H1 (cell line): ENCODE measurements around the gene ATF3. TPM values are rescaled to one million over a fixed set of nuclear protein-coding genes. Genes with fewer than 3 reads are reported as not detected.

ENCODE experiments used
- CTCF ChIA-PET: fragments of 300-600 bp; sonication (Branson Sonifier 250); formaldehyde crosslinking; loops from one replicate; lab custom pipeline; 2021; ENCODE audit not compliant: partially characterized antibody; lab: Charles Lee
- POLR2A ChIA-PET: fragments of 300-600 bp; sonication (Branson Sonifier 250); formaldehyde crosslinking; loops from one replicate; lab custom pipeline; 2021; ENCODE audit warnings: inconsistent platforms; ENCODE audit not compliant: partially characterized antibody; lab: Charles Lee
- DNase-seq, 2 experiments: peaks; one replicate each; pipeline versions ENCODE4 v3.0.0 to v3.0.0-alpha.2; 2010 to 2022; ENCODE audit warnings: low spot score in 2 of 2, low read depth in 1 of 2, mixed read lengths in 1 of 2
- FAIRE-seq: peaks from 2 replicates; lab custom pipeline; 2011; peaks lifted over from hg19 to GRCh38; lab: Jason Lieb, UNC
- H2AFZ ChIP-seq: 2 replicates; pipeline ENCODE4 v1.8.1; 2012; ENCODE audit warnings: low read length, inconsistent platforms
- H2AK5ac ChIP-seq: 2 replicates; pipeline ENCODE4 v1.6.1; 2013; ENCODE audit warnings: low read depth, low read length
- H2BK120ac ChIP-seq: replicated peaks from 2 replicates; pipeline ENCODE3; 2013; ENCODE audit warnings: low read depth, low read length, inconsistent platforms
- H2BK12ac ChIP-seq: 2 replicates; pipeline ENCODE4 v1.6.1; 2013; ENCODE audit warnings: low read depth, low read length
- H2BK15ac ChIP-seq: 2 replicates; pipeline ENCODE4 v1.6.1; 2013; ENCODE audit warnings: low read length
- H2BK20ac ChIP-seq: 2 replicates; pipeline ENCODE4 v1.6.1; 2013; ENCODE audit warnings: low read length
- H2BK5ac ChIP-seq: 2 replicates; pipeline ENCODE4 v1.6.1; 2013; ENCODE audit warnings: low read depth, low read length
- H3K14ac ChIP-seq: 2 replicates; pipeline ENCODE4 v1.6.1; 2013; ENCODE audit warnings: inconsistent platforms; ENCODE audit not compliant: insufficient read length
- H3K18ac ChIP-seq: 2 replicates; pipeline ENCODE4 v1.6.1; 2013; ENCODE audit warnings: low read length; ENCODE audit errors: extremely low read depth
- H3K23ac ChIP-seq: 2 replicates; pipeline ENCODE4 v1.6.1; 2013; ENCODE audit warnings: inconsistent platforms; ENCODE audit not compliant: insufficient read length
- H3K23me2 ChIP-seq: 2 replicates; pipeline ENCODE4 v1.6.1; 2013; ENCODE audit warnings: low read depth, low read length
- H3K27ac ChIP-seq: 2 replicates; pipeline ENCODE4 v1.6.1; 2011; ENCODE audit warnings: low read depth, low read length, inconsistent platforms
- H3K27me3 ChIP-seq, 4 experiments: replicated peaks in 1 of 4; 1 replicate in 1 of 4; 2 replicates in 3 of 4; pipeline versions ENCODE4 v1.6.1 to v1.8.1; 2011 to 2013; ENCODE audit warnings: low read length in 3 of 4, mild to moderate bottlenecking in 3 of 4, inconsistent platforms in 2 of 4, mixed read lengths in 2 of 4, moderate library complexity in 1 of 4; ENCODE audit not compliant: control insufficient read depth in 3 of 4, insufficient read depth in 3 of 4; ENCODE audit errors: extremely low read depth in 1 of 4
- H3K36me3 ChIP-seq, 4 experiments: 2 replicates each; pipeline versions ENCODE4 v1.6.1 to v1.8.1; 2011 to 2013; ENCODE audit warnings: mild to moderate bottlenecking in 4 of 4, low read length in 3 of 4, moderate library complexity in 2 of 4, control low read depth in 1 of 4, inconsistent platforms in 1 of 4; ENCODE audit not compliant: insufficient read depth in 4 of 4, control insufficient read depth in 2 of 4
- H3K4ac ChIP-seq: replicated peaks from 2 replicates; pipeline ENCODE3; 2013; ENCODE audit warnings: low read length, low read depth, mixed read lengths, inconsistent platforms; ENCODE audit not compliant: insufficient read length
- H3K4me1 ChIP-seq, 4 experiments: replicated peaks in 1 of 4; 1 replicate in 1 of 4; 2 replicates in 3 of 4; pipeline versions ENCODE4 v1.6.1 to v1.8.1; 2011 to 2013; ENCODE audit warnings: low read length in 3 of 4, inconsistent platforms in 2 of 4, mixed read lengths in 1 of 4; ENCODE audit not compliant: insufficient read depth in 4 of 4, control insufficient read depth in 3 of 4
- H3K4me2 ChIP-seq, 2 experiments: 2 replicates each; pipeline versions ENCODE4 v1.6.1 to v1.8.1; 2011 to 2013; ENCODE audit warnings: low read depth in 2 of 2, low read length in 2 of 2, control low read depth in 1 of 2, inconsistent platforms in 1 of 2, mild to moderate bottlenecking in 1 of 2; ENCODE audit not compliant: insufficient read depth in 1 of 2
- H3K4me3 ChIP-seq, 4 experiments: fragments of 200-600, 300-600 bp in 1 of 4; sonication (generic), shearing (Covaris generic), sonication (Bioruptor Twin) in 1 of 4; 2 replicates each; pipeline versions ENCODE4 v1.5.1 to v1.8.1; 2011 to 2016; ENCODE audit warnings: low read length in 4 of 4, low read depth in 3 of 4, control low read depth in 2 of 4, inconsistent platforms in 2 of 4, mild to moderate bottlenecking in 2 of 4, mixed read lengths in 1 of 4, moderate library complexity in 1 of 4; ENCODE audit not compliant: insufficient read depth in 2 of 4; ENCODE audit errors: extremely low read depth in 1 of 4
- H3K56ac ChIP-seq: replicated peaks from 2 replicates; pipeline ENCODE3; 2013; ENCODE audit warnings: low read depth, mild to moderate bottlenecking, mixed read lengths, low read length, inconsistent platforms; ENCODE audit not compliant: insufficient read length
- H3K79me1 ChIP-seq: 2 replicates; pipeline ENCODE4 v1.6.1; 2013; ENCODE audit warnings: low read depth, low read length, control low read depth
- H3K79me2 ChIP-seq, 2 experiments: 2 replicates each; pipeline versions ENCODE4 v1.6.1 to v1.8.1; 2012 to 2013; ENCODE audit warnings: low read length in 2 of 2, mild to moderate bottlenecking in 2 of 2, inconsistent platforms in 1 of 2; ENCODE audit not compliant: insufficient read depth in 2 of 2, control insufficient read depth in 1 of 2
- H3K9ac ChIP-seq, 4 experiments: replicated peaks in 1 of 4; 1 replicate in 1 of 4; 2 replicates in 3 of 4; pipeline versions ENCODE4 v1.6.1 to v1.8.1; 2011 to 2013; ENCODE audit warnings: low read depth in 3 of 4, low read length in 3 of 4, control low read depth in 2 of 4, mild to moderate bottlenecking in 2 of 4, moderate library complexity in 2 of 4, inconsistent platforms in 1 of 4; ENCODE audit errors: extremely low read depth in 1 of 4
- H3K9me3 ChIP-seq, 2 experiments: 2 replicates each; pipeline versions ENCODE4 v1.6.1 to v1.8.1; 2012 to 2013; ENCODE audit warnings: mild to moderate bottlenecking in 2 of 2, moderate library complexity in 2 of 2, control low read depth in 1 of 2, inconsistent platforms in 1 of 2, low read depth in 1 of 2, low read length in 1 of 2, mixed read lengths in 1 of 2; ENCODE audit not compliant: insufficient read depth in 2 of 2
- H4K20me1 ChIP-seq, 2 experiments: replicated peaks in 1 of 2; 2 replicates each; pipeline versions ENCODE3 to v1.8.1; 2011 to 2013; ENCODE audit warnings: inconsistent platforms in 2 of 2, low read length in 2 of 2, mild to moderate bottlenecking in 1 of 2; ENCODE audit not compliant: insufficient read depth in 2 of 2, control insufficient read depth in 1 of 2
- H4K5ac ChIP-seq: 2 replicates; pipeline ENCODE4 v1.6.1; 2013; ENCODE audit warnings: low read length, low read depth, mixed read lengths, inconsistent platforms; ENCODE audit not compliant: insufficient read length
- H4K8ac ChIP-seq: 2 replicates; pipeline ENCODE4 v1.8.0; 2013; ENCODE audit warnings: mild to moderate bottlenecking, moderate library complexity, low read length, inconsistent platforms; ENCODE audit not compliant: insufficient read depth; ENCODE audit errors: extremely low read depth
- H4K91ac ChIP-seq: replicated peaks from 2 replicates; pipeline ENCODE3; 2013; ENCODE audit warnings: low read length, mixed read lengths, inconsistent platforms; ENCODE audit not compliant: insufficient read length
- GABPA ChIP-seq: IDR thresholded peaks from 2 replicates; pipeline ENCODE4 v1.6.1; 2011; ENCODE audit warnings: mild to moderate bottlenecking, low read length, moderate library complexity, borderline replicate concordance; ENCODE audit not compliant: insufficient read depth
- WGBS, 2 experiments: shearing (Covaris generic) in 1 of 2; methylation state at CpG; one replicate each; pipeline versions ENCODE4 v1.1.6 to v1.1.7; 2013 to 2015; ENCODE audit warnings: low lambda C conversion rate in 2 of 2, mixed read lengths in 2 of 2, inconsistent platforms in 1 of 2, low coverage in 1 of 2, missing lambda C conversion rate in 1 of 2; ENCODE audit not compliant: insufficient replicate concordance in 2 of 2, insufficient coverage in 1 of 2, insufficient read length in 1 of 2; ENCODE audit errors: extremely low coverage in 1 of 2, missing lambda C conversion rate in 1 of 2; 5-methylcytosine and 5-hydroxymethylcytosine counted together
- polyA plus RNA-seq, 7 experiments: library from polyadenylated mRNA; depleted of rRNA in 3 of 7; stranded (reverse) in 5 of 7; unstranded in 2 of 7; fragments of >200 nt in 5 of 7; fragments of 200-250 nt in 2 of 7; gene quantifications; 1 replicate in 5 of 7; 2 replicates in 1 of 7; 4 replicates in 1 of 7; pipeline versions ENCODE4 v1.2.1 to v1.2.3, GENCODE V29; 2011 to 2013; ENCODE audit warnings: missing spikeins in 2 of 7, mixed read lengths in 2 of 7
- total RNA-seq: library from RNA; stranded (reverse); fragmentation: NEBNext Ultra II Directional; extraction: Animal tissue kit (Norgen Biotek cat#: 25700); gene quantifications from 2 replicates; pipeline ENCODE4 v1.2.1, GENCODE V29; 2021

Gene ATF3
- total and polyA plus RNA-seq, 2 of the 8 experiments (the other 6 are each of a cell fraction or from before 2014, with no cell fraction given), result 12.2 to 27.7 TPM

- CTCF ChIA-PET, result interaction anchor here (0.7 to 2.0 kb wide), 5 partner anchors 8 to 169 kb away, joined by 3 to 4 read pairs (median 4); no protein-coding TSS in a partner anchor
- no peak for FAIRE-seq
Measured at GRCh38 chr1:212624976-212625501, 16.5 kb downstream of the ATF3 start.

More at GRCh38 chr1:212624976-212625501, 16.5 kb downstream of the ATF3 start:
- 90% methylated on average over 18 of the region's 18 CpGs; no CpG with 5 or more reads in 1 of the 2 experiments for WGBS, 2 experiments
- no peak overlapping the region for H2BK12ac ChIP-seq
- H3K79me2 ChIP-seq, result no peaks in the 10 kb centered on the region
- H3K36me3 ChIP-seq, result peaks cover 0 to 9% (median 4%) of the 10 kb centered on the region in 4 experiments; a peak in 3 of 8 replicates
- H3K4me3 ChIP-seq, result no peak overlapping the region
- no peak overlapping the region for H3K14ac ChIP-seq
- no peak overlapping the region for H2BK20ac ChIP-seq
- POLR2A ChIA-PET, result interaction anchor here (0.8 to 2.9 kb wide), 2 partner anchors 9 to 13 kb away, joined by 3 to 15 read pairs; no protein-coding TSS in a partner anchor
- H3K79me1 ChIP-seq, result no peaks in the 10 kb centered on the region
- no peaks in the 10 kb centered on the region for H3K23me2 ChIP-seq
- H2AK5ac ChIP-seq, result no peak overlapping the region
- H4K91ac ChIP-seq, result no peak overlapping the region
- no peaks in the 10 kb centered on the region for H3K27me3 ChIP-seq
- H4K8ac ChIP-seq, result no peak overlapping the region; the same call in 1 of the 2 replicates
- no peak overlapping the region for H2AFZ ChIP-seq
- H3K9ac ChIP-seq, result no peak overlapping the region
- H3K4me2 ChIP-seq, result no peak overlapping the region
- DNase-seq, result no peak
- no peak for TF ChIP-seq GABPA
- no peaks in the 10 kb centered on the region for H3K9me3 ChIP-seq
- no peak overlapping the region for H3K4ac ChIP-seq
- peaks cover 0 to 5% (median under 1%) of the 10 kb centered on the region in 4 experiments; a peak in 3 of 7 replicates for H3K4me1 ChIP-seq
- no peak overlapping the region for H4K5ac ChIP-seq
- no peak overlapping the region; the same call in 1 of the 2 replicates for H2BK15ac ChIP-seq
- no peak overlapping the region for H3K23ac ChIP-seq
- H3K27ac ChIP-seq, result no peak overlapping the region
- H3K18ac ChIP-seq, result no peak overlapping the region
- H3K56ac ChIP-seq, result no peak overlapping the region
- no peak overlapping the region for H2BK5ac ChIP-seq
- no peaks in the 10 kb centered on the region for H4K20me1 ChIP-seq
- no peak overlapping the region for H2BK120ac ChIP-seq
